ENCODE measurements around the gene GYPE.
"Not testable (repeated sequence)": the region's sequence is repeated elsewhere in the genome, so short reads cannot be mapped to it uniquely, and the experiment has no call there.

GYPE gene

GRCh38 chr4:143910906-143911305 is 5.5 kb upstream of the GYPE start:
- Histone ChIP-seq H3K4me3 (ENCODE audit: low read length, poor library complexity, severe bottlenecking) (peak overlapping the region; percentile 82), H3K4me2 (ENCODE audit: low read depth, low read length, poor library complexity, severe bottlenecking) (peak overlapping the region; percentile 64)

GRCh38 chr4:143907811-143908210 is 2.5 kb upstream of the GYPE start:
- not testable (repeated sequence) for H3K9me3 ChIP-seq (ENCODE audit: insufficient read depth, low read depth, low read length); H3K9me2 ChIP-seq (replicated peaks; ENCODE audit: low read depth, low read length); H3K9ac ChIP-seq (ENCODE audit: low read depth, low read length, poor library complexity, severe bottlenecking); H3K79me2 ChIP-seq (ENCODE audit: insufficient read depth, low read length); H3K27me3 ChIP-seq (ENCODE audit: insufficient read depth, low read length, poor library complexity, severe bottlenecking); H3F3A ChIP-seq (ENCODE audit: low read depth); H4K20me1 ChIP-seq (ENCODE audit: insufficient read depth, low read length, poor library complexity, severe bottlenecking); H3K36me3 ChIP-seq (ENCODE audit: insufficient read depth, low read length); H2AFZ ChIP-seq (ENCODE audit: low read length)
- Histone ChIP-seq H3K4me1 (ENCODE audit: insufficient read depth, low read length, poor library complexity, severe bottlenecking) (peaks cover 10% of the 10 kb centered on the region), H3K4me3 (ENCODE audit: low read length, poor library complexity, severe bottlenecking) (peak overlapping the region; percentile 35), H3K4me2 (ENCODE audit: low read depth, low read length, poor library complexity, severe bottlenecking) (peak overlapping the region; percentile 55)
- TF ChIP-seq, protein P1, sequence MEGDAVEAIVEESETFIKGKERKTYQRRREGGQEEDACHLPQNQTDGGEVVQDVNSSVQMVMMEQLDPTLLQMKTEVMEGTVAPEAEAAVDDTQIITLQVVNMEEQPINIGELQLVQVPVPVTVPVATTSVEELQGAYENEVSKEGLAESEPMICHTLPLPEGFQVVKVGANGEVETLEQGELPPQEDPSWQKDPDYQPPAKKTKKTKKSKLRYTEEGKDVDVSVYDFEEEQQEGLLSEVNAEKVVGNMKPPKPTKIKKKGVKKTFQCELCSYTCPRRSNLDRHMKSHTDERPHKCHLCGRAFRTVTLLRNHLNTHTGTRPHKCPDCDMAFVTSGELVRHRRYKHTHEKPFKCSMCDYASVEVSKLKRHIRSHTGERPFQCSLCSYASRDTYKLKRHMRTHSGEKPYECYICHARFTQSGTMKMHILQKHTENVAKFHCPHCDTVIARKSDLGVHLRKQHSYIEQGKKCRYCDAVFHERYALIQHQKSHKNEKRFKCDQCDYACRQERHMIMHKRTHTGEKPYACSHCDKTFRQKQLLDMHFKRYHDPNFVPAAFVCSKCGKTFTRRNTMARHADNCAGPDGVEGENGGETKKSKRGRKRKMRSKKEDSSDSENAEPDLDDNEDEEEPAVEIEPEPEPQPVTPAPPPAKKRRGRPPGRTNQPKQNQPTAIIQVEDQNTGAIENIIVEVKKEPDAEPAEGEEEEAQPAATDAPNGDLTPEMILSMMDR (conservative IDR thresholded peaks at IDR 0.05; ENCODE audit: low read length), result peak; percentile 63

More at GRCh38 chr4:143910906-143911305, 5.5 kb upstream of the GYPE start:
- H4K20me1 ChIP-seq (ENCODE audit: insufficient read depth, low read length, poor library complexity, severe bottlenecking); H3K9me2 ChIP-seq (replicated peaks; ENCODE audit: low read depth, low read length); H2AFZ ChIP-seq (ENCODE audit: low read length); H3K36me3 ChIP-seq (ENCODE audit: insufficient read depth, low read length); H3K4me1 ChIP-seq (ENCODE audit: insufficient read depth, low read length, poor library complexity, severe bottlenecking); H3K79me2 ChIP-seq (ENCODE audit: insufficient read depth, low read length); H3K9me3 ChIP-seq (ENCODE audit: insufficient read depth, low read depth, low read length); H3K27me3 ChIP-seq (ENCODE audit: insufficient read depth, low read length, poor library complexity, severe bottlenecking); H3F3A ChIP-seq (ENCODE audit: low read depth): not testable (repeated sequence)
- peak overlapping the region; percentile 27 for H3K9ac ChIP-seq (ENCODE audit: low read depth, low read length, poor library complexity, severe bottlenecking)

- not testable (repeated sequence) for H3K27me3 ChIP-seq (ENCODE audit: insufficient read depth, low read length, poor library complexity, severe bottlenecking); H3K4me2 ChIP-seq (ENCODE audit: low read depth, low read length, poor library complexity, severe bottlenecking); H3K36me3 ChIP-seq (ENCODE audit: insufficient read depth, low read length); H3K9me3 ChIP-seq (ENCODE audit: insufficient read depth, low read depth, low read length); H3K9ac ChIP-seq (ENCODE audit: low read depth, low read length, poor library complexity, severe bottlenecking); H3K9me2 ChIP-seq (replicated peaks; ENCODE audit: low read depth, low read length); H3K4me3 ChIP-seq (ENCODE audit: low read length, poor library complexity, severe bottlenecking); H3F3A ChIP-seq (ENCODE audit: low read depth); H4K20me1 ChIP-seq (ENCODE audit: insufficient read depth, low read length, poor library complexity, severe bottlenecking); H2AFZ ChIP-seq (ENCODE audit: low read length); H3K79me2 ChIP-seq (ENCODE audit: insufficient read depth, low read length)
- H3K4me1 ChIP-seq (ENCODE audit: insufficient read depth, low read length, poor library complexity, severe bottlenecking), result peaks cover 10% of the 10 kb centered on the region
- TF ChIP-seq, protein P1 (conservative IDR thresholded peaks at IDR 0.05; ENCODE audit: low read length), result peak; percentile 46
These were observed 928 bp downstream of the GYPE start for GRCh38 chr4:143904431-143904830.

DNA sequence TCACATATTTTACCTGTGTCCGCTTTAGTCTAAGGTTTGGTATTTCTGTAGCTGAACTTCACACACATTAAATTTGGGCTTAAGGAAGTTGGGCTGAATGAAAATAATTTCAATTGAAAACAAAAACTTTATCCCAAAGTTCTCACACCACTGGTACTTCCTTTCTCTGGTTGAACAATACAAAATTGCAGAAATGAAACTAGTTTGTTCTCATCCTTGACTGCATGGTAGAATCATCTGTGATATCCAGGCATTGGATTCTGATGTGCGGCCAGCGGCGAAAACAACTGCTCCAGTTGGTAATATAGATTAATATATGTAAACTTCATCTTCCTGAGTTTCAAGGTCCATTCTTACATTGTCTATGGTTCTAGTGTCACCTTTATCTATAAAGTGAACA is 15.0 kb downstream of the GYPE start:
- not testable (repeated sequence) for H3K9me3 ChIP-seq (ENCODE audit: insufficient read depth, low read depth, low read length); H3K27me3 ChIP-seq (ENCODE audit: insufficient read depth, low read length, poor library complexity, severe bottlenecking); H3K4me1 ChIP-seq (ENCODE audit: insufficient read depth, low read length, poor library complexity, severe bottlenecking); H3F3A ChIP-seq (ENCODE audit: low read depth); H2AFZ ChIP-seq (ENCODE audit: low read length); H4K20me1 ChIP-seq (ENCODE audit: insufficient read depth, low read length, poor library complexity, severe bottlenecking); H3K9ac ChIP-seq (ENCODE audit: low read depth, low read length, poor library complexity, severe bottlenecking); H3K36me3 ChIP-seq (ENCODE audit: insufficient read depth, low read length); H3K79me2 ChIP-seq (ENCODE audit: insufficient read depth, low read length); H3K4me3 ChIP-seq (ENCODE audit: low read length, poor library complexity, severe bottlenecking); H3K9me2 ChIP-seq (replicated peaks; ENCODE audit: low read depth, low read length); H3K4me2 ChIP-seq (ENCODE audit: low read depth, low read length, poor library complexity, severe bottlenecking)

DNA sequence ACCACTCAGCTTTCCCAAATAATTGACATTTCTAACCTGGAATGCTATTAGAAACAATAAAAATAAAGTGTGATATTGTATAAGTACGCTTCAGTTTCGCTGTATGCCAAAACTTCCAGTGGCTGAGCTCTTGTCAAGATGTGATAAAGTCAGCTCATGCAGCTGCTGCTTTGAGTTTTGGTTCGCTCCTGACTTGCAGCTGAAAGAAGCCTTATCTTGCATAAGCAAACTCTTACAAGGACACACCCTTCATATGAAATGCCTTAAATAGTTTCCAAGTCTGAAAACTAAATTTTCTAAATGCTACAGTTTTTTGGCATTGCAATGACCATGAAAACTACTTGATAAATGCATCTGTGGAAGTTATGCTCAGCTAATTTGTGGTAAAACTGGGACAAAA is 17.2 kb downstream of the GYPE start:
- not testable (repeated sequence) for H3K4me1 ChIP-seq (ENCODE audit: insufficient read depth, low read length, poor library complexity, severe bottlenecking); H3K27me3 ChIP-seq (ENCODE audit: insufficient read depth, low read length, poor library complexity, severe bottlenecking); H3K9me3 ChIP-seq (ENCODE audit: insufficient read depth, low read depth, low read length); H3K9ac ChIP-seq (ENCODE audit: low read depth, low read length, poor library complexity, severe bottlenecking); H2AFZ ChIP-seq (ENCODE audit: low read length); H3K9me2 ChIP-seq (replicated peaks; ENCODE audit: low read depth, low read length); H4K20me1 ChIP-seq (ENCODE audit: insufficient read depth, low read length, poor library complexity, severe bottlenecking); H3F3A ChIP-seq (ENCODE audit: low read depth); H3K4me3 ChIP-seq (ENCODE audit: low read length, poor library complexity, severe bottlenecking); H3K79me2 ChIP-seq (ENCODE audit: insufficient read depth, low read length); H3K36me3 ChIP-seq (ENCODE audit: insufficient read depth, low read length); H3K4me2 ChIP-seq (ENCODE audit: low read depth, low read length, poor library complexity, severe bottlenecking)

DNA sequence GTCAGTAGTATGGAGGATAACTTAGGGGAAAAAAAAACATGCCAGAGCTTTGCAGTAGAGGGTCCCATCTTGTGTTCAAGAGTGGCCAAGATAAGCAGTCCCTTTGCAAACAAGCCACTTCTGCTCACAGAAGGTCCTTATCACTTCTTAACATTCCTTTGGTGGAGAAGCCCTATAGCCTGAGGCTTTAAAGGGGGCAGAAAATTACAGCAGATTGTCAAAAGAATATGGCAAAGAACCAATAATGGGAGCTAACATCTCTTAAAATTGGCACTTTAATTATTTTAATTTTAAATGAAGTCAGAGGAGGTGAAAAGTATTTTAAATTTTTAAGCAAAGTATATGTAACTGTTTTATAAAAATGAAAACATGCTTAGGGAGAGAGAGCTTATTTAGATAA is 20.4 kb downstream of the GYPE start:
- H3K9me2 ChIP-seq (replicated peaks; ENCODE audit: low read depth, low read length); H3K4me1 ChIP-seq (ENCODE audit: insufficient read depth, low read length, poor library complexity, severe bottlenecking); H3F3A ChIP-seq (ENCODE audit: low read depth): not testable (repeated sequence)

More for the DNA sequence above, 20.4 kb downstream of the GYPE start:
- H3K36me3 ChIP-seq (ENCODE audit: insufficient read depth, low read length); H3K79me2 ChIP-seq (ENCODE audit: insufficient read depth, low read length); H3K4me2 ChIP-seq (ENCODE audit: low read depth, low read length, poor library complexity, severe bottlenecking); H3K4me3 ChIP-seq (ENCODE audit: low read length, poor library complexity, severe bottlenecking); H3K9me3 ChIP-seq (ENCODE audit: insufficient read depth, low read depth, low read length); H3K9ac ChIP-seq (ENCODE audit: low read depth, low read length, poor library complexity, severe bottlenecking); H3K27me3 ChIP-seq (ENCODE audit: insufficient read depth, low read length, poor library complexity, severe bottlenecking); H2AFZ ChIP-seq (ENCODE audit: low read length); H4K20me1 ChIP-seq (ENCODE audit: insufficient read depth, low read length, poor library complexity, severe bottlenecking): not testable (repeated sequence)

Data from Loucy (cell line).